ENCODE results near the gene EIF5B. TPM values are rescaled to one million over a fixed set of nuclear protein-coding genes. Genes with fewer than 3 reads are reported as not detected.

The EIF5B gene
- total RNA-seq, 1 donor from 2014 or later = 65.6 TPM

DNA sequence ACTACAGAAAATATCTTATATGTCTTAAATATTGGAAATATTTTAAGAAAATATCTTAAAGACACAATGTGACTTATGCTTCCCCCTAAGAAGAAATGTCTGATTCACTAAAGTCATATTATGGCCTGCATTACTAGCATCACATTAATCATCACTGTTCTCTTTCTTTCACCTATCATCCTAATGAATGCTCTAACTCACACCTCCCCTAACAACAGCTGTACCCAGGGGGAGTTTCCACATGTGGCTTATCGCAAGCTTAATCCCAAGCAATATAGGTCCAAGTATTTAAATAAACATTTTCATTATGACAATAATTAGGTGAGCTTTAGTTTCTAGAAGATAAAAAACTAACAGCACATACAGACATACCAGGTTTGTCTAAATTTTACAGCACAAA is 113.0 kb downstream of the EIF5B start:
- Histone ChIP-seq H3K79me2 (ENCODE audit: insufficient read depth, low read length) (peaks cover 55% of the 10 kb centered on the region), H3K36me3 (ENCODE audit: insufficient read depth, low read length) (no peaks in the 10 kb centered on the region), H3K4me2 (ENCODE audit: low read length) (no peak overlapping the region), H3K9ac (ENCODE audit: low read length) (no peak overlapping the region), H3K27me3 (ENCODE audit: insufficient read depth, low read length) (no peaks in the 10 kb centered on the region), H3K4me1 (ENCODE audit: insufficient read depth, low read length) (no peaks in the 10 kb centered on the region), H3K4me3 (ENCODE audit: insufficient read depth, low read depth, low read length) (no peak overlapping the region), H2AFZ (ENCODE audit: low read depth, low read length) (no peak overlapping the region), H3K9me3 (ENCODE audit: insufficient read depth, low read depth, low read length) (no peaks in the 10 kb centered on the region), H4K20me1 (ENCODE audit: insufficient read depth, low read length) (peaks cover 11% of the 10 kb centered on the region), H3K27ac (ENCODE audit: low read depth, low read length) (no peak overlapping the region)
- H3K27me3 Mint-ChIP-seq (ENCODE audit: low read depth, unreplicated experiment) = no peaks in the 10 kb centered on the region
- DNase-seq (ENCODE audit: low read depth) (no peak), FAIRE-seq (no peak)
- H3K4me1 Mint-ChIP-seq (ENCODE audit: low read depth, unreplicated experiment) = peaks cover 7% of the 10 kb centered on the region
- H3K27ac Mint-ChIP-seq (ENCODE audit: unreplicated experiment) = no peak overlapping the region
- TF ChIP-seq CTCF (IDR thresholded peaks at IDR 0.05; ENCODE audit: insufficient read depth, low read depth, low read length) (no peak), EZH2 (IDR thresholded peaks at IDR 0.05; ENCODE audit: insufficient read depth, low read length) (no peak)
- peaks cover 5% of the 10 kb centered on the region for H3K36me3 Mint-ChIP-seq (ENCODE audit: low read depth, unreplicated experiment)
- H3K9me3 Mint-ChIP-seq (ENCODE audit: unreplicated experiment) = no peaks in the 10 kb centered on the region
- H3K4me3 Mint-ChIP-seq (ENCODE audit: unreplicated experiment) = no peak overlapping the region

Other genes with a start within 250 kb of the EIF5B start
- 0.59 and 0.60 TPM in 2 replicates for gene C2orf15, start 195.7 kb upstream of the EIF5B start, total RNA-seq
- gene TSGA10, start 182.4 kb upstream of the EIF5B start, total RNA-seq = 2.4 and 3.9 TPM in 2 replicates
- gene LIPT1, start 182.4 kb upstream of the EIF5B start, total RNA-seq = 3.4 and 3.9 TPM in 2 replicates
- gene MITD1, start 156.3 kb upstream of the EIF5B start, total RNA-seq = 16.7 and 20.9 TPM in 2 replicates
- 29.8 and 31.9 TPM in 2 replicates for gene MRPL30, start 156.2 kb upstream of the EIF5B start, total RNA-seq
- not detected in 2 replicates for gene LYG2, start 81.7 kb upstream of the EIF5B start, total RNA-seq
- 1.1 and 1.3 TPM in 2 replicates for gene LYG1, start 36.2 kb upstream of the EIF5B start, total RNA-seq
- 42.8 and 48.3 TPM in 2 replicates for gene TXNDC9, start 1.1 kb upstream of the EIF5B start, total RNA-seq
- 24.4 and 26.1 TPM in 2 replicates for gene REV1, start 152.6 kb downstream of the EIF5B start, total RNA-seq

Measured in astrocyte (in vitro differentiated cells and primary cell).